Measurements from ENCODE around the gene RUFY3.
"Not testable (repeated sequence)": the region's sequence is repeated elsewhere in the genome, so short reads cannot be mapped to it uniquely, and the experiment has no call there.

DNA sequence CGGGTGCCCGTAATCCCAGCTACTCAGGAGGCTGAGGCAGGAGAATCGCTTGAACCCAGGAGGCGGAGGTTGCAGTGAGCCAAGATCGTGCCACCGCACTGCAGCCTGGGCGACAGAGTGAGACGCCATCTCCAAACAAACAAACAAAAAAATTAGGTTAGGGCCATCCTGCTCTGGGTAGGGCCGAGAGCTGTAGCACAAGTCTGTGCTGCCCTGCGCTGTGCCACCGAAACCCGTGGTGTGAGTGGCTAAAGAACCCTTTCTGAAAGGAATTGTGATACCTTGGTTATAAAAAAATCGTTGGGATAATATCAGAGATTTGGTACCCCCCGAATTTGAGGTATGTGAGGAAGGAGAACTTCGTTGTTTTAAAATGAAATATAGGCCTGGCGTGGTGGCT lies 118.9 kb downstream of the RUFY3 start:
- TF ChIP-seq, protein P1, sequence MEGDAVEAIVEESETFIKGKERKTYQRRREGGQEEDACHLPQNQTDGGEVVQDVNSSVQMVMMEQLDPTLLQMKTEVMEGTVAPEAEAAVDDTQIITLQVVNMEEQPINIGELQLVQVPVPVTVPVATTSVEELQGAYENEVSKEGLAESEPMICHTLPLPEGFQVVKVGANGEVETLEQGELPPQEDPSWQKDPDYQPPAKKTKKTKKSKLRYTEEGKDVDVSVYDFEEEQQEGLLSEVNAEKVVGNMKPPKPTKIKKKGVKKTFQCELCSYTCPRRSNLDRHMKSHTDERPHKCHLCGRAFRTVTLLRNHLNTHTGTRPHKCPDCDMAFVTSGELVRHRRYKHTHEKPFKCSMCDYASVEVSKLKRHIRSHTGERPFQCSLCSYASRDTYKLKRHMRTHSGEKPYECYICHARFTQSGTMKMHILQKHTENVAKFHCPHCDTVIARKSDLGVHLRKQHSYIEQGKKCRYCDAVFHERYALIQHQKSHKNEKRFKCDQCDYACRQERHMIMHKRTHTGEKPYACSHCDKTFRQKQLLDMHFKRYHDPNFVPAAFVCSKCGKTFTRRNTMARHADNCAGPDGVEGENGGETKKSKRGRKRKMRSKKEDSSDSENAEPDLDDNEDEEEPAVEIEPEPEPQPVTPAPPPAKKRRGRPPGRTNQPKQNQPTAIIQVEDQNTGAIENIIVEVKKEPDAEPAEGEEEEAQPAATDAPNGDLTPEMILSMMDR (conservative IDR thresholded peaks at IDR 0.05; ENCODE audit: low read depth, low read length): not testable (repeated sequence)
- TF ChIP-seq CEBPB, POLR2A, RFX5 (IDR thresholded peaks at IDR 0.05; ENCODE audit: low read depth, low read length): not testable (repeated sequence)
- TF ChIP-seq, protein P2, sequence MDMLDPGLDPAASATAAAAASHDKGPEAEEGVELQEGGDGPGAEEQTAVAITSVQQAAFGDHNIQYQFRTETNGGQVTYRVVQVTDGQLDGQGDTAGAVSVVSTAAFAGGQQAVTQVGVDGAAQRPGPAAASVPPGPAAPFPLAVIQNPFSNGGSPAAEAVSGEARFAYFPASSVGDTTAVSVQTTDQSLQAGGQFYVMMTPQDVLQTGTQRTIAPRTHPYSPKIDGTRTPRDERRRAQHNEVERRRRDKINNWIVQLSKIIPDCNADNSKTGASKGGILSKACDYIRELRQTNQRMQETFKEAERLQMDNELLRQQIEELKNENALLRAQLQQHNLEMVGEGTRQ (IDR thresholded peaks at IDR 0.05; ENCODE audit: low read depth, low read length): not testable (repeated sequence)

All from IMR-90 (cell line).